ENCODE measurements around the gene RACGAP1.

DNA sequence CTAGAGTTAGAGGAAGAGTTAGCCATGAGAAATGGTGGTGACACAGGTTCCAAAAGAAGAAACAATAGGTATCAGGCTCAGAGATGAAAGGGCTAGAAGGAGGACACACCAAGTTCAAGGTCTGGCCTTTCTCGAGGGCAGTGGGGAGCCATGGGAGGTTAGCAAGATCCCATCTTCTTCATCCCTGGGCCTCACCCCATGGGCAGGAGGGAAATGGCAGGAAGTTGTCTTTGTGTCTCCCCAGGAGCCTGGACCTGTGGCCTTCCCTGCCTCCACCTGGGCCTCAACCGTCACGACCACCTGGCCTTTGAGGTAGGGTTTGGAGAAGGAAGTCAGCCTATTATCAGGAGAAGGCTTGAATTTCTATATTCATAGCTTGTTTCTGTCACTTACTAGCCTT lies 80.6 kb downstream of the RACGAP1 start:
- no peak for TF ChIP-seq EZH2 (IDR thresholded peaks at IDR 0.05; ENCODE audit: insufficient read depth, poor library complexity, severe bottlenecking)
- no peak for TF ChIP-seq EZH2phosphoT487 (IDR thresholded peaks at IDR 0.05; ENCODE audit: insufficient read depth, low read depth)

Data from GM23248 (cell line).